Measurements from ENCODE around the gene SEH1L.

The SEH1L gene

DNA sequence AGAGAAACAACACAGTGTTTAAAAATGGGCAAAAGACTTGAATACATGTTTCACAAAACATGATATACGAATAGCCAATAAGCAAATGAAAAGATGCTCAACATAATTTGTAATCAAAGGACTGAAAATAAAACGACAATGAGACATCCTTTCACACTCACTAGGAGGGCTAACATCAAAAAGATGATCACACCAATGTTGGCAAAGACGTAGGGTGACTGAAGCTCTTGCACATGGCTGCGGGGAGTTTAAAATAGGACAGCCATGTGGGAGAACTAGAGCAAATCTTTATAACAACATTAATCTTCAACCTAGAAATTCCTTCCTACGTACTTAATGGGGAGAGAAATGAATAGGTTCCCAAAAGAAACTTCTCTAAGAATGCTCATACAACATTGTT is 19.2 kb upstream of the SEH1L start:
- Mint-ChIP-seq H3K9me3 (no peaks in the 10 kb centered on the region), H3K4me3 (no peak overlapping the region), H3K27me3 (ENCODE audit: low read depth) (peaks cover 14% of the 10 kb centered on the region), H3K4me1 (ENCODE audit: low read depth) (no peaks in the 10 kb centered on the region), H3K27ac (no peak overlapping the region), H3K36me3 (ENCODE audit: low read depth) (no peaks in the 10 kb centered on the region)

GRCh38 chr18:12929477-12930083 is 18.2 kb upstream of the SEH1L start:
- Mint-ChIP-seq H3K27me3 (ENCODE audit: low read depth) (peaks cover 14% of the 10 kb centered on the region), H3K4me3 (no peak overlapping the region), H3K36me3 (ENCODE audit: low read depth) (no peaks in the 10 kb centered on the region), H3K4me1 (ENCODE audit: low read depth) (peaks cover 1% of the 10 kb centered on the region), H3K27ac (no peak overlapping the region), H3K9me3 (no peaks in the 10 kb centered on the region)

DNA sequence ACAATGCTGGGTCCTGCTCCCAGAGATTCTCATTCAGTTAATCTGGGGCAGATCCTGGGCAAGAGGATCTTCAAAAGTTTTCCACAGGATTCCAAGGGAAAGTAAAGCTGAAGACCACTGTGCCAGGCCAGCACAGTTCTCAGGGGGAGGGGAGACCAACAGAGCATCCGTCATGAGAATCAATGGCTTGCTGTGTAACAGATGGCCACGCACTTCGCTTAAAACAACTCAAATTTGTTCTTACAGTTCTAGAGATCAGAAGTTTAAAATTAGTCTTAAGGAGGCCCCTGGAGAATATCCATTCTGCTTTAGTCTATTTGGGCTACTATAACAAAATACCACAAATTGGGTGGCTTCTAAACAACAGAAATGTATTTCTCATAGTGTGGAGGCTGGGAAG is 17.4 kb upstream of the SEH1L start:
- H3K27me3 Mint-ChIP-seq (ENCODE audit: low read depth), result peaks cover 11% of the 10 kb centered on the region
- no peak overlapping the region for H3K4me3 Mint-ChIP-seq
- H3K27ac Mint-ChIP-seq, result no peak overlapping the region

DNA sequence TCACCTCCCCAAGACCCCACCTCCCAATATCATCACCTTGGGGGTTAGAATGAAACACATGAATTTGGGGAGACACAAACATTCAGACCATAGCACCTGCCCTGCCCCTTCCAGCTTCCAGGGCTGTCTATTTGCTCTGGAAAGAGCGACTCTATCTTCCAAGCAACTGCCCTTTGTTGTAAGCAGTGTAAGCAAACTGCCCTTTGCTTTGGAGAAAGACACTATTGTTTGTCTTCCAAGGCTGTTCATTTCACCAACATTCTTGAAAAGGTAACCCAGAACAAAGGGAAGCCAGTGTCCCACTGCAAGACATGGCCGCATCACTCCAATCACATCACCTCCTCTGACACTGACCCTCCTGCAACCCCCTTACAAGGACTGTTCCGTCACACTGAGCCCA is 16.9 kb upstream of the SEH1L start:
- H3K36me3 Mint-ChIP-seq (ENCODE audit: low read depth), result no peaks in the 10 kb centered on the region
- H3K27ac Mint-ChIP-seq, result no peak overlapping the region
- H3K4me1 Mint-ChIP-seq (ENCODE audit: low read depth), result peaks cover 3% of the 10 kb centered on the region
- peaks cover 15% of the 10 kb centered on the region for H3K27me3 Mint-ChIP-seq (ENCODE audit: low read depth)
- no peak overlapping the region for H3K4me3 Mint-ChIP-seq
- H3K9me3 Mint-ChIP-seq, result no peaks in the 10 kb centered on the region

More for the DNA sequence above, 17.4 kb upstream of the SEH1L start:
- Mint-ChIP-seq H3K4me1 (ENCODE audit: low read depth) (peaks cover 3% of the 10 kb centered on the region), H3K36me3 (ENCODE audit: low read depth) (no peaks in the 10 kb centered on the region), H3K9me3 (no peaks in the 10 kb centered on the region)

- no peaks in the 10 kb centered on the region for H3K36me3 Mint-ChIP-seq (ENCODE audit: low read depth)
- H3K4me3 Mint-ChIP-seq, result no peak overlapping the region
- H3K27me3 Mint-ChIP-seq (ENCODE audit: low read depth), result peaks cover 23% of the 10 kb centered on the region
- H3K9me3 Mint-ChIP-seq, result no peaks in the 10 kb centered on the region
- H3K27ac Mint-ChIP-seq, result no peak overlapping the region
- H3K4me1 Mint-ChIP-seq (ENCODE audit: low read depth), result peaks cover 3% of the 10 kb centered on the region
These were observed 14.5 kb upstream of the SEH1L start for GRCh38 chr18:12933327-12933726.

DNA sequence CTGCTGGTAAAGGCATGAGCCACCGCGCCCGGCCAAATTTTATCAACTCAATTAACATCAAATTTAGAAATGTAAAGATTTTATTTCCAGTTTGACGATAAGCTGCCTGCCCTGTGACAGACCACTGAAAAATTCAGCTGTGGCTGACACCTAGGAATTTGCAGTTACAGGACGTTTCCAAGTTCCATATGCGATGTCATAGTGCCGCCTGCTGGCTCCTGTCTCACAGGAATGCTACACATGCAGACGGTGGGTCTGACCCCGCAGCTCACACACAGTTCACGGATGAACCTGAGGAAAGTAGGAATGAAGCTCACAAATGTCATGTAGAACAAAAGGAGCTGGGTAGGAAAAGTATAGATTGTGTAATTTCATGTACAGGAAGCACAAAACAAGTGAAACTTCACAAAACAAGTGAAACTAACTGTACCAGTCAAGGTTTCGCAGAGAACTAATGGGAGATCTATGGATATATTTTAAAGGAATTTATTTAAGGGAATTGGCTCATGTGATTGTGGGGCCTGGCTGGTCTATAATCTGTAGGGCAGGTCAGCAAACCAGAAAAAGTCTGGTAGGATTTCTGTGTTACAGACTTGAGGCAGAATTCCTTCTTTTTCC is 13.2 kb upstream of the SEH1L start:
- Mint-ChIP-seq H3K27me3 (ENCODE audit: low read depth) (peaks cover 24% of the 10 kb centered on the region), H3K27ac (no peak overlapping the region), H3K9me3 (no peaks in the 10 kb centered on the region), H3K4me3 (no peak overlapping the region), H3K36me3 (ENCODE audit: low read depth) (no peaks in the 10 kb centered on the region), H3K4me1 (ENCODE audit: low read depth) (peaks cover 3% of the 10 kb centered on the region)

DNA sequence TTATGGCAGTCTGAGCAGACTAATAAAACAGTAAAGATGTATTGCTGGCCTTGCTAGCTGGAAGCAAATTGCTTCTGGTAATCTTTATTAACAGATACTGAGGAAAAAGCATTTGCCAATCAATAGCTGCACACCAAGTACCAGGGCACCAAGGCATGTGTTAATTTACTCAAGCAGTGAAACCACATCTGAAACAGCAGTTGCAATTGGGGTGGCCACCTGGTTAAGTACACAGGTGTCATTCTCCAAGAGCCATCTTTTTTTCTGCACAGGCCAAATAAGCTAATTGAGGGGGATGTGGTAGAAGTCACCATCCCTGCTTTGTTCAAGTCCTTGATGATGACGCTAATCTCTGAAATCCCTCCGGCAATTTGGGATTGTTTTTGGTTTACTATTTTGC is 8.6 kb upstream of the SEH1L start:
- Mint-ChIP-seq H3K4me3 (no peak overlapping the region), H3K27me3 (ENCODE audit: low read depth) (peaks cover 25% of the 10 kb centered on the region), H3K4me1 (ENCODE audit: low read depth) (peaks cover 3% of the 10 kb centered on the region), H3K27ac (no peak overlapping the region), H3K9me3 (no peaks in the 10 kb centered on the region), H3K36me3 (ENCODE audit: low read depth) (no peaks in the 10 kb centered on the region)

DNA sequence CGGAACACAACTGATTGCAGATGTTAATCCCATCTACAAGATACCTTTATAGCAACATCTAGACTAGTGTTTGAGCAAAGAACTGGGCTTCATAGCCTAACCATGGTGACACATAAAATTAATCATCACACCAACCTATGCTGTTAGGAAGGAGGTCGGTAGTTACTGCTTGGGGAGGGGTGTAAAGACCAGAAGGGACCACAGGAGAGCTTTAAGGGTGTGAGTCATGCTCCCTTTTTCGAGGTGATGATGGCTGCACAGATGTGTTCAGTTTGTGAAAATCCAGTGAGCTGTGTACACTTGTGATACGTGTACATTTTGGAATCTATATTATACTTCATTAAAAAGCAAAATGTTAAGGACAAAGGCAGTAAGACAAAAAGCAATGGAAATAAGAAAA is 4.6 kb upstream of the SEH1L start:
- H3K27me3 Mint-ChIP-seq (ENCODE audit: low read depth), result peaks cover 11% of the 10 kb centered on the region
- H3K4me1 Mint-ChIP-seq (ENCODE audit: low read depth), result peaks cover 14% of the 10 kb centered on the region
- peaks cover 2% of the 10 kb centered on the region for H3K36me3 Mint-ChIP-seq (ENCODE audit: low read depth)

DNA sequence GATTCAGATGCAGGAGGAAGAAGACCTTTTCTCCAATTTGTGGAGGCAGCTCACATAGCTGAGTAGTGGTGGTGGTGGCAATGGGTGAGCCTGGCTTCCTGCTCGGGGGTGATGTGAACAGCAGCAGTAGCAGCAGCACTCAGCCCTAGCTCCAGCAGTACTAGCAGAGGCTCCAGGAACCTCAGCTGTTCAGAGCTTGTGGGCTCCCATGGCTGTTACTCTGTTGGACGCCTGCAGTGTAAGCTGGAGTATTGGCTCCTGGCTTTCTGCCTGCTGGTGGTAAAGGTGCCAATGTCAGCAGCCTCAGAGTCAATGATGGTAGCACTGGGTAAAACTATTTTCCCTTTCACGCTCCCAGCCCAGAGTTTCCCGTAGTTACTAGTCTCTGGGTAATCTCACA is 3.1 kb upstream of the SEH1L start:
- H3K9me3 Mint-ChIP-seq, result no peaks in the 10 kb centered on the region
- no peak overlapping the region for H3K27ac Mint-ChIP-seq
- H3K4me1 Mint-ChIP-seq (ENCODE audit: low read depth), result peaks cover 16% of the 10 kb centered on the region
- H3K36me3 Mint-ChIP-seq (ENCODE audit: low read depth), result peaks cover 6% of the 10 kb centered on the region
- no peak overlapping the region for H3K4me3 Mint-ChIP-seq
- peaks cover 8% of the 10 kb centered on the region for H3K27me3 Mint-ChIP-seq (ENCODE audit: low read depth)

More for the DNA sequence above, 4.6 kb upstream of the SEH1L start:
- no peak overlapping the region for H3K4me3 Mint-ChIP-seq
- H3K9me3 Mint-ChIP-seq, result no peaks in the 10 kb centered on the region
- H3K27ac Mint-ChIP-seq, result no peak overlapping the region

DNA sequence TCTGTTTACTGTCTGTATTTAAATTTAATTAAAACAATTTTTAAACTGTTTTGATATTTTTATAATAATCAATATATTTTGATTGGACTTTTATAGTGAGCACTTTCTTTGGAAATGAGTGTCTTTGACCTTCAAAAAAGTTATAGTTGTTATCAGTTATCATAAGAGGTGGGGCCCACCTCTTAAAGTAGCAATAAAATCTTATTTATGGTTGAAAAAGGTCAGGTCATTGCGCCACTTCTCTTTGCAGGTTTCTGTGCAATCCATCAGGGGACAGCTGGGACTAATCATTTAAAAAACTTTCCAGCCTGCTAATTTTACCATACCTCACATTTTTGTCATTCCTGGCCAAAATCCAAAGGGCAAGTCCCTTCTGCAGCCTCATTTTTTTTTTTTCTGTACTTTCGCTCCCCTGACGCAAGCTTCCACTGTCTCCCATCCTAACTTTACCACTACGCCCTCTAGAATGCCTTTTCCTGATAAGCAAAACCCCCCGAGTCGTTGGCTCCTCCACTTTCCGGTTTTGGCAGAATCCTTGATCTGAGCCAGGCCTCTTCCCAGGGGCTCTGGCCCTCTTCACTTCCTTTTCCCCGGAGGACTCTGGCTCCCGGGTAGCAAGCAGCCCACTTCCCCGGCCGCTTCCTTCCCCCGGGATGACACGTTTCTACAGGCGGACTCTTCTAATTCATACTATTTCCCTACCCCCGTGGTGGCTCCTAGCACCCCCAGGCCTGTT is 1.1 kb upstream of the SEH1L start:
- peaks cover 25% of the 10 kb centered on the region for H3K4me1 Mint-ChIP-seq (ENCODE audit: low read depth)
- H3K36me3 Mint-ChIP-seq (ENCODE audit: low read depth), result peaks cover 14% of the 10 kb centered on the region
- H3K27ac Mint-ChIP-seq, result peak overlapping the region; percentile 100
- no peaks in the 10 kb centered on the region for H3K9me3 Mint-ChIP-seq
- peaks cover 4% of the 10 kb centered on the region for H3K27me3 Mint-ChIP-seq (ENCODE audit: low read depth)
- peak overlapping the region; percentile 100 for H3K4me3 Mint-ChIP-seq

DNA sequence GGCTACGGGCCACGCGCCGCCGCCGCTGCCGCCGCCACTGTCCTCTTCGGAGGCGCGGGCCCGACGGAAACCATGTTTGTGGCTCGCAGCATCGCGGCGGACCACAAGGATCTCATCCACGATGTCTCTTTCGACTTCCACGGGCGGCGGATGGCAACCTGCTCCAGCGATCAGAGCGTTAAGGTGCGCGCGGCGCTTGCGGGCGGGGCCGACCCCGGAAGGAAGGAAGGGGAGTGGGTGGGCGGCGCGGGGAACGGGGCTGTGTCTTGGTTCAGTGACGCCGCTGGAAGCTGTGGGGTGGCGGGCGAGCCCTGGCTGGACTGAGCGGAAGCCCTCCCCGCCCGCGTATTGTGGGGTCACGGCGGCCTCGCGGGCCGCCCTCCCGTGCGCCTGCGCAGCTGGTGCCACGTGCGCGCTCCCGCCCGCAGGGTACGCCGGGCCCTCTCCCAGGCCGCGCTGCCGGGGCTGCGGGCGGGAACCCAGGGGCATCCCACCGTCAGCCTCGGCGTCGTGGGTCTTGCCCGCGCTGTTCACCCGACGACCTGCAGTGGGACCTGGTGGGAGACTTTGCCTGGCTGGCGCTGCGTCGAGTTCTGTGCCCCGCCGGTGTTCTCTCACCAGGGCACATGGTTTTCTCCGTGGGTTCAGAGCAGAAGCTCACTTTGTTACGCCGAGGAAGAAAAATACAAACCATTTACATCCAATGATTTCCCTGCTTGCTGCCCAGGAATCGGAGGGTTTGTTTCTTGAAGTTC is 416 bp downstream of the SEH1L start:
- H3K4me3 Mint-ChIP-seq, result peak overlapping the region; percentile 100
- H3K9me3 Mint-ChIP-seq, result no peaks in the 10 kb centered on the region
- peaks cover 2% of the 10 kb centered on the region for H3K27me3 Mint-ChIP-seq (ENCODE audit: low read depth)
- H3K4me1 Mint-ChIP-seq (ENCODE audit: low read depth), result peaks cover 28% of the 10 kb centered on the region
- H3K27ac Mint-ChIP-seq, result peak overlapping the region; percentile 100
- peaks cover 17% of the 10 kb centered on the region for H3K36me3 Mint-ChIP-seq (ENCODE audit: low read depth)

DNA sequence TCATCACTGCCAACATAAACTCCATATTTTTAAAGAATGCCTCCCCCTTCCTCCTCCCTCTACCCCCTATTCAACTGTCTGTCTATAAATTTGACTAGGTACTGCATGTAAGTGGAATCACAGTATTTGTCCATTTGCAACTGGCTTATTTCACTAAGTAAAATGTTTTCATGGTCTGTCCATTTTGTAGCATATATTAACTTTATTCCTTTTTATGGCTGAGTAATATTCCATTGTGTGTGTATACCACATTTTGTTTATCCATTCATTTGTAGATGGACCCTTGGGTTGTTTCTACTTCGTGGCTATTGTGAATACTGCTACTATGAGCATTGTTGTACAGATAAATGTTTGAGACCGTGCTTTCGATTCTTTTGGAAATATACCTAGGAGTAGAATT is 10.7 kb downstream of the SEH1L start:
- H3K27me3 Mint-ChIP-seq (ENCODE audit: low read depth), result no peaks in the 10 kb centered on the region
- peaks cover 29% of the 10 kb centered on the region for H3K36me3 Mint-ChIP-seq (ENCODE audit: low read depth)
- H3K27ac Mint-ChIP-seq, result no peak overlapping the region
- H3K9me3 Mint-ChIP-seq, result no peaks in the 10 kb centered on the region
- H3K4me1 Mint-ChIP-seq (ENCODE audit: low read depth), result peaks cover 5% of the 10 kb centered on the region
- no peak overlapping the region for H3K4me3 Mint-ChIP-seq

GRCh38 chr18:12960395-12960794 is 12.6 kb downstream of the SEH1L start:
- Mint-ChIP-seq H3K4me1 (ENCODE audit: low read depth) (peaks cover 5% of the 10 kb centered on the region), H3K27ac (no peak overlapping the region), H3K36me3 (ENCODE audit: low read depth) (peaks cover 35% of the 10 kb centered on the region), H3K9me3 (no peaks in the 10 kb centered on the region), H3K4me3 (no peak overlapping the region), H3K27me3 (ENCODE audit: low read depth) (no peaks in the 10 kb centered on the region)

GRCh38 chr18:12960853-12961397 is 13.1 kb downstream of the SEH1L start:
- Mint-ChIP-seq H3K36me3 (ENCODE audit: low read depth) (peaks cover 36% of the 10 kb centered on the region), H3K27me3 (ENCODE audit: low read depth) (no peaks in the 10 kb centered on the region), H3K4me3 (no peak overlapping the region), H3K27ac (no peak overlapping the region), H3K9me3 (no peaks in the 10 kb centered on the region), H3K4me1 (ENCODE audit: low read depth) (peaks cover 5% of the 10 kb centered on the region)

Data from T-helper 1 cell treated with Interleukin-12 subunit alpha and Interleukin-12 subunit beta and Interleukin-4 antibody, amounts not matched to agents 30 μg/mL and 1 μg/mL, for 36 hours (primary cell).